HFF-Myc (cell line): ENCODE data around the gene EPHB2.

Source experiments
- DNase-seq: peaks from one replicate; pipeline ENCODE4 v3.0.0-alpha.2; 2011; ENCODE audit warnings: low read depth; ENCODE audit errors: extremely low read depth
- H3K4me3 ChIP-seq: replicated peaks from 2 replicates; pipeline ENCODE4 v1.5.1; 2011; ENCODE audit warnings: low read depth, mild to moderate bottlenecking, control low read depth, low read length
- CTCF ChIP-seq: IDR thresholded peaks from 2 replicates; pipeline ENCODE4 v1.5.1; 2012; ENCODE audit warnings: mild to moderate bottlenecking, low read depth, low read length, control low read depth; ENCODE audit errors: missing control alignments

The EPHB2 gene

GRCh38 chr1:22739648-22740385, 29.2 kb downstream of the EPHB2 start:
- DNase-seq = peak; percentile 70
- TF ChIP-seq CTCF = no peak

GRCh38 chr1:22741118-22741517, 30.5 kb downstream of the EPHB2 start:
- TF ChIP-seq CTCF = no peak
- no peak for DNase-seq
- H3K4me3 ChIP-seq = no peak overlapping the region

More at GRCh38 chr1:22739648-22740385, 29.2 kb downstream of the EPHB2 start:
- no peak overlapping the region for H3K4me3 ChIP-seq

GRCh38 chr1:22745669-22746585, 35.3 kb downstream of the EPHB2 start:
- TF ChIP-seq CTCF = no peak
- DNase-seq = peak; percentile 52
- H3K4me3 ChIP-seq = no peak overlapping the region

GRCh38 chr1:22747021-22747734, 36.5 kb downstream of the EPHB2 start:
- H3K4me3 ChIP-seq = no peak overlapping the region
- DNase-seq = no peak
- no peak for TF ChIP-seq CTCF

GRCh38 chr1:22747735-22748073, 37.1 kb downstream of the EPHB2 start:
- no peak for TF ChIP-seq CTCF
- no peak overlapping the region for H3K4me3 ChIP-seq
- DNase-seq = no peak

- DNase-seq = no peak
- TF ChIP-seq CTCF = no peak
- no peak overlapping the region for H3K4me3 ChIP-seq
Measured at GRCh38 chr1:22749503-22749902, 38.9 kb downstream of the EPHB2 start.
